K562 (cell line): ENCODE measurements around the gene CLHC1. TPM values are rescaled to one million over a fixed set of nuclear protein-coding genes. Genes with fewer than 3 reads are reported as not detected.

ENCODE experiments used
- BACH1 ChIP-seq: fragments of 200-800 bp; sonication (Bioruptor generic); IDR thresholded peaks from 2 replicates; pipeline ENCODE4 v1.6.1; 2016; ENCODE audit warnings: missing genetic modification characterization, missing compliant biosample characterization
- CCNT2 ChIP-seq: IDR thresholded peaks from 2 replicates; pipeline ENCODE4 v1.6.1; 2011; ENCODE audit warnings: borderline replicate concordance, low read depth, mild to moderate bottlenecking, moderate library complexity, mixed read lengths, low read length; ENCODE audit not compliant: insufficient read length; ENCODE audit errors: extremely low read depth
- CEBPB ChIP-seq: fragments of 450-650 bp; IDR thresholded peaks from 2 replicates; pipeline ENCODE4 v1.6.1; 2016; ENCODE audit warnings: missing genetic modification characterization, missing compliant biosample characterization
- CREB1 ChIP-seq, 2 experiments: sonication (generic) in 1 of 2; formaldehyde crosslinking in 1 of 2; IDR thresholded peaks; 2 replicates each; pipeline versions ENCODE4 v1.6.1 to v1.8.0; 2012 to 2022; ENCODE audit warnings: inconsistent platforms in 1 of 2, mild to moderate bottlenecking in 1 of 2, missing genetic modification reagents in 1 of 2, moderate library complexity in 1 of 2
- HEY1 ChIP-seq: fragments of 250-450 bp; sonication (Bioruptor Pico); IDR thresholded peaks from 2 replicates; pipeline ENCODE4 v1.5.0; 2020; ENCODE audit warnings: mild to moderate bottlenecking, moderate library complexity, borderline replicate concordance
- ID3 ChIP-seq, 2 experiments: fragments of 250-450 bp in 1 of 2; fragments of 450-650 bp in 1 of 2; sonication (Bioruptor Pico) in 1 of 2; IDR thresholded peaks; 2 replicates each; pipeline versions ENCODE4 v1.6.1 to v1.8.0; 2016 to 2021; ENCODE audit warnings: mild to moderate bottlenecking in 2 of 2, moderate library complexity in 2 of 2, missing compliant biosample characterization in 1 of 2, missing genetic modification characterization in 1 of 2
- JUN ChIP-seq, 2 experiments: sonication (generic) in 1 of 2; formaldehyde crosslinking in 1 of 2; IDR thresholded peaks; 2 replicates each; pipeline versions ENCODE4 v1.6.1 to v1.8.0; 2012 to 2022; ENCODE audit warnings: borderline replicate concordance in 2 of 2, mild to moderate bottlenecking in 2 of 2, improper control_type of control experiment in 1 of 2, low read depth in 1 of 2, low read length in 1 of 2, missing genetic modification reagents in 1 of 2
- JUNB ChIP-seq: fragments of 450-650 bp; formaldehyde crosslinking; conservative IDR thresholded peaks from 2 replicates; pipeline ENCODE4 v1.4.0; 2020; ENCODE audit warnings: mild to moderate bottlenecking
- KDM2B ChIP-seq: fragments of 250-450 bp; sonication (Bioruptor Pico); IDR thresholded peaks from 2 replicates; pipeline ENCODE4 v1.8.0; 2021; ENCODE audit warnings: mild to moderate bottlenecking, moderate library complexity
- MAFG ChIP-seq: fragments of 450-650 bp; conservative IDR thresholded peaks from 2 replicates; pipeline ENCODE4 v1.6.1; 2016; ENCODE audit warnings: missing genetic modification characterization, missing compliant biosample characterization
- MEF2D ChIP-seq: conservative IDR thresholded peaks from 2 replicates; pipeline ENCODE4 v1.6.1; 2016; ENCODE audit warnings: low read depth, missing genetic modification characterization, missing compliant biosample characterization
- POLR3G ChIP-seq: IDR thresholded peaks from 2 replicates; pipeline ENCODE4 v1.6.1; 2011; ENCODE audit not compliant: insufficient read length, insufficient replicate concordance; ENCODE audit errors: extremely low read depth
- SIX5 ChIP-seq, 2 experiments: IDR thresholded peaks; 2 replicates each; pipeline ENCODE4 v1.6.1; 2011; ENCODE audit warnings: low read length in 2 of 2, borderline replicate concordance in 1 of 2, low read depth in 1 of 2, mild to moderate bottlenecking in 1 of 2, moderate library complexity in 1 of 2; ENCODE audit not compliant: insufficient read depth in 1 of 2
- TCF7 ChIP-seq: sonication (generic); IDR thresholded peaks from 2 replicates; pipeline ENCODE4 v1.6.1; 2016; ENCODE audit warnings: antibody characterized with exemption, borderline replicate concordance
- TCF7L2 ChIP-seq: fragments of 150-350 bp; IDR thresholded peaks from 2 replicates; pipeline ENCODE4 v1.6.1; 2016; ENCODE audit warnings: low read depth, mild to moderate bottlenecking, low read length, moderate library complexity
- TEAD1 ChIP-seq, 2 experiments: fragments of 450-650 bp in 1 of 2; sonication (generic) in 1 of 2; formaldehyde crosslinking; IDR thresholded peaks; 2 replicates each; pipeline versions ENCODE4 v1.4.0 to v1.8.0; 2020 to 2022; ENCODE audit warnings: mild to moderate bottlenecking in 2 of 2, missing genetic modification reagents in 1 of 2
- U2AF1 ChIP-seq: fragments of 200-400 bp; formaldehyde crosslinking; optimal IDR thresholded peaks from 2 replicates; pipeline ENCODE3; 2017; ENCODE audit warnings: mild to moderate bottlenecking, low read depth, low read length, moderate library complexity
- ZBTB33 ChIP-seq: sonication (generic); formaldehyde crosslinking; IDR thresholded peaks from 2 replicates; pipeline ENCODE4 v1.8.1; 2023; ENCODE audit warnings: mild to moderate bottlenecking, missing genetic modification reagents
- ZFP36 ChIP-seq: fragments of 150-350 bp; IDR thresholded peaks from 2 replicates; pipeline ENCODE4 v1.6.1; 2018; ENCODE audit warnings: low read length, low read depth; ENCODE audit not compliant: partially characterized antibody
- ZNF217 ChIP-seq: sonication (generic); formaldehyde crosslinking; IDR thresholded peaks from 2 replicates; pipeline ENCODE4 v1.8.0; 2022; ENCODE audit warnings: mild to moderate bottlenecking, missing genetic modification reagents
- ZSCAN29 ChIP-seq: fragments of 450-650 bp; IDR thresholded peaks from 2 replicates; pipeline ENCODE4 v1.6.1; 2017
- polyA plus RNA-seq, 8 experiments: library from polyadenylated mRNA; depleted of rRNA in 4 of 8; stranded (reverse) in 5 of 8; unstranded in 3 of 8; fragments of >200 nt; fragmentation: Nextera tagmentation in 2 of 8; fragmentation: Illumina TruSeq in 1 of 8; extraction: Ambion mirVana in 2 of 8; extraction: Trizol in 1 of 8; gene quantifications; 2 replicates each; pipeline versions ENCODE4 v1.2.1 to v1.2.3, GENCODE V29; 2011 to 2014; ENCODE audit warnings: inconsistent platforms in 1 of 8, missing spikeins in 1 of 8
- total RNA-seq, 7 experiments: library from RNA; depleted of rRNA in 6 of 7; stranded (reverse); fragments of >200 nt in 6 of 7; fragmentation: Illumina TruSeq in 2 of 7; extraction: Trizol in 2 of 7; gene quantifications; 2 replicates each; pipeline versions ENCODE4 v1.2.1 to v1.2.3, GENCODE V29; 2011 to 2021; ENCODE audit warnings: low replicate concordance in 1 of 7
- TF ChIP-seq, protein P1 (sequence below): fragments of 250-450 bp; sonication (Bioruptor Pico); IDR thresholded peaks from 2 replicates; pipeline ENCODE4 v1.6.1; 2021; ENCODE audit warnings: mild to moderate bottlenecking
- TF ChIP-seq, protein P2 (sequence below): sonication (generic); formaldehyde crosslinking; IDR thresholded peaks from 2 replicates; pipeline ENCODE4 v1.8.0; 2023; ENCODE audit warnings: mild to moderate bottlenecking, missing genetic modification reagents

Gene CLHC1
- total and polyA plus RNA-seq, 9 of the 15 experiments (the other 6 are each of a cell fraction or from before 2014, with no cell fraction given): 3.7 to 14.3 (median 8.6) TPM

DNA sequence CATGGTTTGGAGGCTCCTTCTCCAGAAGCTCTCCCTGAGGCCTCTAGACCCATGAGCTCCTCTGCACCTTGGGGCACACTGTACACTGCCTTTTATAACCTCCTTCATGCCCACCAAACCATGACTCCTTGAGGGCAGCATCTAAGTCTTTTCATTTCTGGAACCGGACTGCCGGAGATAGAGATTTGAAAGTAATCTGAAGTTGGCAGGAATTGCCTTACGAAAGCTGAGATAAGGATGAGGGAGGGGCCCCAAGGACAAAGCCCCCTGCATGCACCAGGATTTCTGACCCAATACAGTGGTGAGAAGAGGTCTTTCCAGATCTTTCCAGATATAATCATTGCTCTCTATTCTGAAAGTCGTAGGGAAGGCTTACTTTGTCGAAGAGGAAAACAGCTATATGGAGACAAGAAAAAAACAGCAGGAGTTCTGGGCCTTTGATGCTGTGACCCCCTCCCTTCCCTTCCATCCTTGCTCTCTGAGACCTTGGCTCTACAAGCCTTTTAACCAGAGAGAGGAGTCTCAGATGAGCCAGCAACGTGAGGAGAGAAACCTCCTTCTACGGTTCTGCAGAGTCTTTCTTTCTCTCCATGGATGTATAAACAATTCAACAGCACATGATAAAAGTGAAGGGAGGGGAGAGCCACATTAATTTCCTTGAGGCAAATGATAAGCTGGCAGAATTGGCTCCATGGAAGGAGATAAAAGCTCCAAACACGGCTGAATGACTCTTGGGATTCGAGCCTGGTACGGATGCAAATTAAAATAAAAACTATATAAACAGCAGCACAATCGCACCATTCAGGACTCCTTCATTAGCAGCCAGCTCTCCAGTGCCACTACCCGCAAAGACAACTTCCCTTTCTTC is 93.8 kb downstream of the CLHC1 start (continued):
- TF ChIP-seq HEY1 (CRISPR knock-in tag) (no peak), ZSCAN29 (no peak), JUN (IDR thresholded peaks at IDR 0.05; ENCODE audit: borderline replicate concordance, low read depth, low read length) (no peak), JUN (CRISPR knock-in tag; IDR thresholded peaks at IDR 0.05; ENCODE audit: borderline replicate concordance) (no peak), MEF2D (tag) (no peak), ID3 (CRISPR knock-in tag; IDR thresholded peaks at IDR 0.05) (no peak), ID3 (tag; IDR thresholded peaks at IDR 0.05) (no peak), ZFP36 (no peak), CCNT2 (no peak), KDM2B (no peak), CREB1 (IDR thresholded peaks at IDR 0.05) (no peak), CREB1 (CRISPR knock-in tag; IDR thresholded peaks at IDR 0.05) (no peak), ZNF217 (CRISPR knock-in tag) (no peak), SIX5 (IDR thresholded peaks at IDR 0.05; ENCODE audit: borderline replicate concordance in 1 of 2, insufficient read depth in 1 of 2, low read depth in 1 of 2, low read length in 2 of 2) (no peak), ZBTB33 (CRISPR knock-in tag) (no peak), TCF7L2 (no peak), TCF7 (no peak), CEBPB (tag) (no peak), BACH1 (tag) (no peak), U2AF1 (no peak), MAFG (tag) (no peak), JUNB (CRISPR knock-in tag) (no peak), POLR3G (no peak), TEAD1 (CRISPR knock-in tag; IDR thresholded peaks at IDR 0.05) (no peak)
- TF ChIP-seq, protein P1, sequence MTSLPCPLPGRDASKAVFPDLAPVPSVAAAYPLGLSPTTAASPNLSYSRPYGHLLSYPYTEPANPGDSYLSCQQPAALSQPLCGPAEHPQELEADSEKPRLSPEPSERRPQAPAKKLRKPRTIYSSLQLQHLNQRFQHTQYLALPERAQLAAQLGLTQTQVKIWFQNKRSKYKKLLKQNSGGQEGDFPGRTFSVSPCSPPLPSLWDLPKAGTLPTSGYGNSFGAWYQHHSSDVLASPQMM (CRISPR knock-in tag): no peak
- TF ChIP-seq, protein P2, sequence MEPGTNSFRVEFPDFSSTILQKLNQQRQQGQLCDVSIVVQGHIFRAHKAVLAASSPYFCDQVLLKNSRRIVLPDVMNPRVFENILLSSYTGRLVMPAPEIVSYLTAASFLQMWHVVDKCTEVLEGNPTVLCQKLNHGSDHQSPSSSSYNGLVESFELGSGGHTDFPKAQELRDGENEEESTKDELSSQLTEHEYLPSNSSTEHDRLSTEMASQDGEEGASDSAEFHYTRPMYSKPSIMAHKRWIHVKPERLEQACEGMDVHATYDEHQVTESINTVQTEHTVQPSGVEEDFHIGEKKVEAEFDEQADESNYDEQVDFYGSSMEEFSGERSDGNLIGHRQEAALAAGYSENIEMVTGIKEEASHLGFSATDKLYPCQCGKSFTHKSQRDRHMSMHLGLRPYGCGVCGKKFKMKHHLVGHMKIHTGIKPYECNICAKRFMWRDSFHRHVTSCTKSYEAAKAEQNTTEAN (CRISPR knock-in tag): no peak
